DMS153 (cell line): ENCODE data around the gene PTPRD.
"Not testable (repeated sequence)": the region's sequence is repeated elsewhere in the genome, so short reads cannot be mapped to it uniquely, and the experiment has no call there.

Source experiments
- DNase-seq: peaks from one replicate; lab custom pipeline; 2025; lab: John Stamatoyannopoulos, UW

Gene PTPRD

GRCh38 chr9:9963841-9964240 is 649.0 kb downstream of the PTPRD start:
- no peak for DNase-seq

DNA sequence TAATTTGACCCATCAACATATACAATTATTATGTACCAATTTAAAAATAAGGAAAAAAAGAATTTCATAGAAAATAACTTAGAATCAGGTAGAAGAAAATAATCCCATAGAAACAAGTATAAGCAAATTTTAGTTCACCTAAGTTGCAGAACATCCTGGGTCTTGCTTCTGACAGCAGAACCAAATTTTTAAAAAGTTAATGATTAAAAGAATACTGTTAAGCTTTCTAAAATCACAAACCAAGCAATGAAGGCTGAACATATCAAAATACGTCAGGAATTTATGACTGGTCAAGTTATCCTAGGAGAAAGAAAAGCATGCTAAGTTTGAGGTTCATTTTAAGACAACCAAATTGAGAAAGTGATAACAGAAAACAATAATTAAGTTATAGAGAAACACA is 650.9 kb downstream of the PTPRD start:
- DNase-seq: no peak

DNA sequence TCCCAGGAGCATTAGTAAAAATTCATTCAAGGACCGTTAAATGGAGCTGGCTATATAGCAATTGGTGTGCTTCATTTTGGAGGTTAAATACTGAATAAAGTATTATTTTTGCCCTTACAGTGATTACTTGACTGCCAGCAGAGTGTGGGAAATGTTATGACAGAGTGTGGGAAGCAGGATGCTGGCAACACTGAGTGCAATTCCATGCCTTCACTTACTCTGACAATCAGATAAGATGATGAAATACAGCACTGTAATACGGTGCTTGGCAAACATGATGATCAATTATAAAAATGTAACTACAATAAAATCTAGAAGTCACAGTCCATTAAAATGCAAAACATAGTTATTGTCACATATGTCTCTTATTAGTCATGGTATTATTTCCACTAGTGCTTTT is 651.3 kb downstream of the PTPRD start:
- no peak for DNase-seq

DNA sequence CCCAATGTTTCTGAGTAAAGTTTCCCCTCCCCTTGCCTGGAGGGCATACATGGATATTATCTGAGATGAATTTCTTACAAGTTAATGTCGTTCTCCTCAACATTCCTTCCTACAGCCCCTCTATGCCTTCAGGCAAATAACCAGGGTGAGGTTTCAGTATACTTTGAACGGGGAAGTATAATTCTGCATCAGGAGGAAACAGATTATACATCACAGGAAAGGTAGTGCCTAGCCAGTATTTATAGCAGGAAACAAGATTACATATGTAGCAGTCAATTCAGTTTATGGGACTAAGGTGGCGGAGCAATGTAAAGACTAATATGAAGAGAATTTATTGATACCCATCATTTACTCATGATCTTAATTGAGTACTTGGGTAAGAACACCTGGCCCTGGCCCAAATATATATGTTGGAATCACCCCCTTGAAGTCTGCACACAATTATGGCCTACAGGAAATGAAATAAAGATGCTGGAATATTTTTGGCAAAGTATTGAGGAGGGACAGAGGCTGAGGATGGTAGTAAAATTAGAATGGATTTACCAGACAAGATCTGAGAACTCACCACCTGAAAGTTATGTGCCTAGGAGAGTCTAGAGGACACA is 661.1 kb downstream of the PTPRD start:
- no peak for DNase-seq

DNA sequence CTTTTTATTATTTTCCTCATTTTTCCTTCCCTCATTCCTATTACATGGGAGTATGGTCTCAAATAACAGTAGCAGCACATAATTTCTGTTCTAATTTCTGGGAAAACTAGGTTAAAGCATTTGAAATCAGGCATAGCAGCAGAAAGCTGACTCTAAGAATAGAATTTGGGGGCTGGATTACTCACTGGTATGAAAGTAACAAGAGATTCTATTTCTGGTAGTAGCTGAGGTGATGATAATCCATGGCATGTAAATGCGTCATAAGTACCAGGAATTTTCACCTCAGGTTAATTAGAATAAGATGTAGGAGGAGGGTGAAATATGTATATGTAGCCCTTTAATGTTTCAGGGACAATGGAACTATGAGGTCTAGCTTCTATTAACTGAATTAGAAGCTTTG is 662.0 kb downstream of the PTPRD start:
- DNase-seq: no peak

DNA sequence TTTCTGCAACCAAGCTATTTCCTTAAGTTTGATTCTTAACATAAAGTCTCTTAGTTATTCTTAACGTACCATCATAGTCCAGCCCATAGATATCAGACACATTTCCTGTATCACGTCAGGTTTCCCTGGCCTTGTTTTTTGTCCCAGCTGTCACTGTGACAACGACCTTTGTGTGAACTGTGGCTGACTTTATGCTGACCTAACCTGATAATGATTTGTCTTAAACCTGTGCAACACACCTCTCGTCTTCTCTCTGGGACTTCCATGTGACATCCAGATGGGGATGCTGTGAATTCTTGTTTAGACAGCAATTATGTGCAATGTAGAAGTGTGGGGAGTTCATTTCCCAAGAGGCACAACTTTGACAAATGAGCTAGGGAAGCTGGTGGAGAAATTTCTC is 662.8 kb downstream of the PTPRD start:
- DNase-seq: no peak

DNA sequence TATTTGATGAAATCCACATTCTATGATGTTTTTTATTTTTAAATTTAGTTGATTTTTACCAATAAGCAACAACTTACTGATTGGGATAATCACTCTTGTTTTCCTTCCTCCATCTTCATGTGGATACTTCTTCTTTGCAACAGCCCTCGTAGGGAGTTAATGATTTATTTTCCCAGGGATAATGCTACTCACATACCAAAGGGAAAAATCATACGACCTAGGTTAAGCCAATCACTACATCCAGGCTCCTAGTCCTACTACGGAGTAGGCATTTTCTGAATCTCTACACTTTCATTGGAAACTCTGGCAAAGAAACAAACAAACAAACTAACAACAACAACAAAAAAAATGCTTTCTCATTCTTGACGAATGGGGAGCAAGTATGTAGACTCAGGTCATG is 663.4 kb downstream of the PTPRD start:
- DNase-seq: no peak

DNA sequence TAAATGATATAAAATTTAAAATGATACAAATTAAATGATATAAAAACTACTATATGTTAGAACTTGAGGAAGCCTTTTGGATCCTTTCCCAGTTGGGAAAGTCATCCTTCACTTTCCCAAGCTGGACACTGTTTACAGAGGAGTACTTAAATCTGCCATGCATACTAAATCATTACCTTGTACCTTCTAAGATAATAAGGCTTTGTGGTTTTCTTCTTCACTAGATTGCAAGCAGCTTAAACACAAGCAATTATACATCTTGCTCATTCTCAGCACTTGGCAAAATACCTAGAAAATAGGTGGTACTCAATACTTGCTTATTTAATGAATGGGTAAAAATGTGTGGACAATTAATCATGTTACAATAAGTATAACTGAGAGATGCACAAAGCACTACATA is 666.8 kb downstream of the PTPRD start:
- no peak for DNase-seq

GRCh38 chr9:9942764-9943424 is 669.9 kb downstream of the PTPRD start:
- DNase-seq: peak; percentile 71

DNA sequence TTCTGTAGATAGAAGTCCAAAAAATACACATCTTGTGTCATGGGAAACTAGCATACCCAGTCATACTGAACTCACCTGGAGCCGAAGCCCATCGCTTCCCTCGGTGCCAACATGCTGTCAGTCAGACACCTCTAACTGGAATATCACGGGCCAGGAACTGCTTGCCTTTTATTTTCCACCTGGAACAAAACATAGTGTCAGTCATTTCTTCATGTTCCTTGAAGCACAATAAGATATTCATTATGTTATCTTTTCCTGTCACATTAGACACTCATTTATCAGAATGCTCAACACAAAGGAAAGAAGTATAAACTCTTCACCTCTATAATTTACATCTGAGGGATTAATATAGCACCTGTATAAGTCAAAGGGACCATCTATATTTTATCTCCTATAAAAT is 674.4 kb downstream of the PTPRD start:
- DNase-seq: no peak

DNA sequence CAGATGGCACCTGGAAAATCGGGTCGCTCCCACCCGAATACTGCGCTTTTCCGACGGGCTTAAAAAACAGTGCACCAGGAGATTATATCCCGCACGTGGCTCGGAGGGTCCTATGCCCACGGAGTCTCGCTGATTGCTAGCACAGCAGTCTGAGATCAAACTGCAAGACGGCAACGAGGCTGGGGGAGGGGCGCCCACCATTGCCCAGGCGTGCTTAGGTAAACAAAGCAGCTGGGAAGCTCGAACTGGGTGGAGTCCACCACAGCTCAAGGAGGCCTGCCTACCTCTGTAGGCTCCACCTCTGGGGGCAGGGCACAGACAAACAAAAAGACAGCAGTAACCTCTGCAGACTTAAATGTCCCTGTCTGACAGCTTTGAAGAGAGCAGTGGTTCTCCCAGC is 681.3 kb downstream of the PTPRD start:
- not testable (repeated sequence) for DNase-seq

GRCh38 chr9:9924376-9924775 is 688.4 kb downstream of the PTPRD start:
- no peak for DNase-seq

DNA sequence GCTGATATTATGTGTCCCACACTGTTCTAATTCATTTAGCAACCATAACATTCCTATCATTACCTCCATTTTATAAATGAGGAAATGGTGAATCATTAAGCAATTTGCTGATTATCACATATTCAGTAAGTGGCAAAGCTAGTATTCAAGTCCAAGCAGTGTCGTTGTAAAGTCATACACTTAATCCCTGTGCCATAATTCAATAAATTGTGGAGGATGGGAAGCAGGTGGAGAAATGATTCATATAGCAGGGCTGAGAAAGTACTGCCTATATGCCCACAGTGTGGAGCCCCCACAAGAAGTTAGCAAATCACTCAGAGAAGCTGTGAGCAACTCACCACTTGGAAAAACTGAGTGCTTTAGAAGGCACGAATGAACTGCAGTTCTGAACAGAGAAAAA is 691.0 kb downstream of the PTPRD start:
- no peak for DNase-seq

GRCh38 chr9:9920425-9921060 is 692.3 kb downstream of the PTPRD start:
- no peak for DNase-seq

GRCh38 chr9:9919174-9919775 is 693.5 kb downstream of the PTPRD start:
- DNase-seq: peak; percentile 6

- no peak for DNase-seq
Observed at GRCh38 chr9:9917400-9917799, 695.4 kb downstream of the PTPRD start.

GRCh38 chr9:9914174-9914573 is 698.6 kb downstream of the PTPRD start:
- DNase-seq: no peak

DNA sequence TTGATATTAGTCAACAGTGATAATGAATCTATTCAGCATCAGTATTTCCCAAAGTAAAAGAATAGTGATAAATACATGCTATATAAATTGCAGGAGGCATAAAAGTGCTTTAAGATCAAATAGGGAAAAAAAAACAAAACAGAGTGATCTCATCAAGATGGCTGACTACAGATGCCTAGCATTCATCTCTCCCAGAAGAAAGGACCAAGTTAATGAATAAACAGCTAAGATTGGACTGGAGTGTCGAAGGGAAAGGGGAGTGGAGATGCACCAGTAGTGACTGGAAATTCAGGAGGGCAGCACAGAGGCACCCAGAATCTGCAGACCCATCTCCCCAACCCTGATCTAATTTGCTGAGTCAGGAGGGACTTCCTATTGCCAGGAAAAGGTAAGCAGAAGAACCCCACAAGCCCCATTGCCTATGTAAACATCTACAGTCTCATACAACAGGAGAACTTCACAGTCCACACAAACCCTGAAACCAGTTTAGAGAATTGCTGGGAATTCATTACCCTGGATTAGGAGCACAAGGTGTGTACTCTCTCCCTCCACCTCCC is 699.4 kb downstream of the PTPRD start:
- no peak for DNase-seq

DNA sequence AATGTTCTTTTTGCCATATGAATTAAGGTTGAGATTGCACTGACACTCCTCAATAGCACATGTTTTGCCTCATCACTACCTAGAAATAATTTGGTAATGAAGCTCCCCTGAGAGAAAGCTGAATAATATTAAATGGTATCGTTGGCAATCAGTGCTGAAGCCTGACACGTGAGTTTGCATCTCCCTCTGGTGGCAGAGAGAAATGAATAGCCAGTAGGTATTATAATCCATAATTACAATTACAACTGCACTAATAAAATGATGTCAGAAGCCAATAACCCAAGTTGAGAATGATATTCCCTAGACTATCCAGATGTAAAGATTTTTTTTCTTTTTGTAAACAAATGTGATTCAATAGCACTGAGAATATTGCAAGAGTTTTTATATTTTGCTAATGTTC is 700.3 kb downstream of the PTPRD start:
- DNase-seq: no peak

- no peak for DNase-seq
Observed at GRCh38 chr9:9905736-9906135, 707.1 kb downstream of the PTPRD start.

GRCh38 chr9:9904041-9904440 is 708.8 kb downstream of the PTPRD start:
- DNase-seq: no peak

- no peak for DNase-seq
Observed at GRCh38 chr9:9901624-9902023, 711.2 kb downstream of the PTPRD start.

- no peak for DNase-seq
Observed at GRCh38 chr9:9893837-9894236, 719.0 kb downstream of the PTPRD start.
